Liver (tissue), 9 donors: ENCODE data around the gene STX1A. TPM values are rescaled to one million over a fixed set of nuclear protein-coding genes. Genes with fewer than 3 reads are reported as not detected.

Source experiments
- DNase-seq: peaks from one replicate; pipeline ENCODE4 v3.0.0-alpha.2; 2017; ENCODE audit warnings: low spot score
- H3K27ac ChIP-seq, 2 donors: one replicate each; pipeline ENCODE4 v1.7.0; 2013; ENCODE audit warnings: inconsistent platforms in 2 of 2, low read length in 2 of 2, control low read depth in 1 of 2, low read depth in 1 of 2, mild to moderate bottlenecking in 1 of 2
- H3K27me3 ChIP-seq, 4 donors: one replicate each; pipeline versions ENCODE4 v1.6.1 to v1.7.0; 2013; ENCODE audit warnings: low read length in 3 of 4, inconsistent platforms in 1 of 4, mild to moderate bottlenecking in 1 of 4, moderate library complexity in 1 of 4; ENCODE audit not compliant: control insufficient read depth in 4 of 4, insufficient read depth in 4 of 4
- H3K36me3 ChIP-seq, 4 donors: one replicate each; pipeline versions ENCODE4 v1.6.1 to v1.7.0; 2013; ENCODE audit warnings: low read length in 3 of 4, mild to moderate bottlenecking in 3 of 4, low read depth in 1 of 4, moderate library complexity in 1 of 4; ENCODE audit not compliant: control insufficient read depth in 4 of 4, insufficient read depth in 3 of 4
- H3K4me1 ChIP-seq, 4 donors: one replicate each; pipeline versions ENCODE4 v1.6.1 to v1.7.0; 2013; ENCODE audit warnings: low read length in 3 of 4, mild to moderate bottlenecking in 3 of 4, moderate library complexity in 1 of 4; ENCODE audit not compliant: control insufficient read depth in 4 of 4, insufficient read depth in 4 of 4
- H3K4me3 ChIP-seq, 3 donors: one replicate each; pipeline versions ENCODE4 v1.6.1 to v1.7.0; 2013; ENCODE audit warnings: low read length in 3 of 3, control low read depth in 1 of 3, low read depth in 1 of 3, mild to moderate bottlenecking in 1 of 3
- H3K9ac ChIP-seq, 2 donors: one replicate each; pipeline ENCODE4 v1.7.0; 2013; ENCODE audit warnings: low read length in 2 of 2, mild to moderate bottlenecking in 2 of 2, moderate library complexity in 2 of 2, control low read depth in 1 of 2, low read depth in 1 of 2
- H3K9me3 ChIP-seq, 4 donors: one replicate each; pipeline versions ENCODE4 v1.6.1 to v1.7.0; 2013; ENCODE audit warnings: low read length in 3 of 4; ENCODE audit not compliant: control insufficient read depth in 4 of 4
- ATF3 ChIP-seq: IDR thresholded peaks from 2 replicates; pipeline ENCODE4 v1.6.1; 2016; ENCODE audit warnings: antibody characterized with exemption
- EGR1 ChIP-seq, 2 donors: IDR thresholded peaks; 2 replicates each; pipeline ENCODE4 v1.6.1; 2016 to 2018; ENCODE audit warnings: antibody characterized with exemption in 2 of 2, low read depth in 2 of 2
- FOXA1 ChIP-seq: IDR thresholded peaks from 2 replicates; pipeline ENCODE4 v1.6.1; 2016; ENCODE audit warnings: antibody characterized with exemption
- FOXA2 ChIP-seq: IDR thresholded peaks from 2 replicates; pipeline ENCODE4 v1.6.1; 2016; ENCODE audit warnings: antibody characterized with exemption
- HNF4G ChIP-seq: IDR thresholded peaks from 2 replicates; pipeline ENCODE4 v1.6.1; 2016; ENCODE audit warnings: antibody characterized with exemption
- JUND ChIP-seq, 2 donors: IDR thresholded peaks; 2 replicates each; pipeline ENCODE4 v1.6.1; 2016; ENCODE audit warnings: antibody characterized with exemption in 2 of 2
- MAX ChIP-seq: IDR thresholded peaks from 2 replicates; pipeline ENCODE4 v1.6.1; 2016; ENCODE audit warnings: antibody characterized with exemption
- NR2F2 ChIP-seq: IDR thresholded peaks from 2 replicates; pipeline ENCODE4 v1.6.1; 2016; ENCODE audit warnings: antibody characterized with exemption
- RAD21 ChIP-seq, 2 donors: IDR thresholded peaks; 2 replicates each; pipeline ENCODE4 v1.6.1; 2016; ENCODE audit warnings: antibody characterized with exemption in 2 of 2, mild to moderate bottlenecking in 2 of 2
- REST ChIP-seq: IDR thresholded peaks from 2 replicates; pipeline ENCODE4 v1.6.1; 2016; ENCODE audit warnings: antibody characterized with exemption, mild to moderate bottlenecking
- SP1 ChIP-seq: IDR thresholded peaks from 2 replicates; pipeline ENCODE4 v1.6.1; 2018; ENCODE audit warnings: antibody characterized with exemption, mild to moderate bottlenecking
- TAF1 ChIP-seq: conservative IDR thresholded peaks from 2 replicates; pipeline ENCODE4 v1.6.1; 2016; ENCODE audit warnings: antibody characterized with exemption, mild to moderate bottlenecking
- YY1 ChIP-seq: IDR thresholded peaks from 2 replicates; pipeline ENCODE4 v1.6.1; 2016; ENCODE audit warnings: antibody characterized with exemption, mild to moderate bottlenecking
- ZBTB33 ChIP-seq: IDR thresholded peaks from 2 replicates; pipeline ENCODE4 v1.6.1; 2016; ENCODE audit warnings: antibody characterized with exemption
- WGBS: extraction: QIAGEN DNeasy Blood & Tissue Kit; methylation state at CpG from one replicate; pipeline ENCODE4 v1.1.7; 2013; 5-methylcytosine and 5-hydroxymethylcytosine counted together
- polyA plus RNA-seq, 2 donors: library from polyadenylated mRNA; stranded (reverse) in 1 of 2; unstranded in 1 of 2; fragments of 200-250 nt in 1 of 2; fragments of >200 nt in 1 of 2; fragmentation: Nextera tagmentation in 1 of 2; extraction: Ambion mirVana in 1 of 2; gene quantifications; one replicate each; pipeline versions ENCODE4 v1.2.1 to v1.2.3, GENCODE V29; 2013 to 2015
- total RNA-seq, 2 donors: library from RNA; depleted of rRNA; stranded (reverse); fragments of >200 nt; gene quantifications; one replicate each; pipeline ENCODE4 v1.2.3, GENCODE V29; 2014
- TF ChIP-seq, protein P1 (sequence below): fragments of 150-350 bp; IDR thresholded peaks from 2 replicates; pipeline ENCODE4 v1.5.1; 2017; ENCODE audit warnings: improper control_type of control experiment, low read depth, low read length; ENCODE audit not compliant: missing input control
- donor health status: healthy.
- donor health status: healthy.
- donor health status: healthy.
- donor health status: healthy.
- donor health status: healthy.

The STX1A gene
- total and polyA plus RNA-seq, 4 donors: 0.49 to 1.9 (median 1.1) TPM

DNA sequence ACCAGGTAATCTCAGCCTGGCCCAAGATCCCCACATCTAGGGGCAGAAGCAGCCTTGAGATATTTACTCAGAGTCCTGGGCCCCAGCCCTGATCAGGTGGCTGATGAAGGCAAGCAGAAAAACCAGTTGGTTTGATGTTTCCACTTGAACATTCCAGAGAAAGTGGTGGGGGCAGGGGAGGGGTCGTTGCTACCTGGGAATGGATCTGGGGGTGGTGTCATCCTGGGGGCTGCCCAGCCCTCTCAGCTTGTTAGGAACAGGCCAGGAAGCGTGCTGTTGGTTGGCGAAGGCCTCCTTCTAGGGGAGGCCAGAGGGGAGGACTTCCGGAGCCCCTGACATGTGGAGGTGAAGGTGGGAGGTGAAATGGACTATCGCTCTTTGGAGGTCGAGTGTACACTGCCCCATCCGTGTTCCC is 22.9 kb upstream of the STX1A start:
- Histone ChIP-seq H3K4me1 (peaks cover 0 to 31% (median 16%) of the 10 kb centered on the region in 4 donors), H3K36me3 (peaks cover 0 to under 1% (median 0%) of the 10 kb centered on the region in 4 donors), H3K27ac (peak overlapping the region; percentile 66 to 83), H3K9me3 (no peaks in the 10 kb centered on the region), H3K9ac (peak overlapping the region in 1 of 2 donors; percentile 62), H3K4me3 (peak overlapping the region in 1 of 3 donors; percentile 26), H3K27me3 (no peaks in the 10 kb centered on the region)
- 49% methylated on average over 7 of the region's 7 CpGs for WGBS
- no peak for DNase-seq
- no peak for TF ChIP-seq HNF4G
- no peak for TF ChIP-seq YY1
- no peak for TF ChIP-seq FOXA1
- TF ChIP-seq ZBTB33: no peak
- no peak for TF ChIP-seq REST
- TF ChIP-seq MAX: no peak
- TF ChIP-seq ATF3: no peak
- no peak for TF ChIP-seq EGR1 (IDR thresholded peaks at IDR 0.05; ENCODE audit: low read depth in 2 of 2)
- no peak for TF ChIP-seq JUND (IDR thresholded peaks at IDR 0.05)

DNA sequence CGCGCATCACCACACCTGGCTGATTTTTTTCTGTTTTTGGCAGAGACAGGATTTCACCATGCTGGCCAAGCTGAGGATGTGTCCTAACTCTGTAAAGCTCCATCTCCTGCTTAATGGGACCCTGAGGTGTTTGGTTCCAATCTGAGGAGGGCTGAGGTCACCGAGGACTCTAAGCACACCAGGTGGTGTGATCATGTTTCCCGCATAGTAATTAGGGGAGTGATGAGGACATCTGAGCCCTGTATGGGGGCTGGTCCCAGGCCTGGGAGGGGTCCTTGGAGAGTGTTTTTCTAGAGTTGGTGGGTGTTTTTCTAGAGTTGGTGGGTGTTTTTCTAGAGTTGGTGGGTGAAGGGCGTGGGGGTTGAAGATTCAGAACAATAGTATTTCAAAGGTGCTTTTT is 22.1 kb upstream of the STX1A start:
- 89% methylated on average over 5 of the region's 5 CpGs for whole genome bisulfite sequencing
- TF ChIP-seq REST (no peak), ZBTB33 (no peak), HNF4G (no peak), SP1 (no peak), JUND (IDR thresholded peaks at IDR 0.05) (no peak), RAD21 (IDR thresholded peaks at IDR 0.05) (no peak), FOXA1 (no peak), TAF1 (no peak), FOXA2 (no peak), NR2F2 (no peak), MAX (no peak), EGR1 (IDR thresholded peaks at IDR 0.05; ENCODE audit: low read depth in 2 of 2) (no peak)
- TF ChIP-seq, protein P1, sequence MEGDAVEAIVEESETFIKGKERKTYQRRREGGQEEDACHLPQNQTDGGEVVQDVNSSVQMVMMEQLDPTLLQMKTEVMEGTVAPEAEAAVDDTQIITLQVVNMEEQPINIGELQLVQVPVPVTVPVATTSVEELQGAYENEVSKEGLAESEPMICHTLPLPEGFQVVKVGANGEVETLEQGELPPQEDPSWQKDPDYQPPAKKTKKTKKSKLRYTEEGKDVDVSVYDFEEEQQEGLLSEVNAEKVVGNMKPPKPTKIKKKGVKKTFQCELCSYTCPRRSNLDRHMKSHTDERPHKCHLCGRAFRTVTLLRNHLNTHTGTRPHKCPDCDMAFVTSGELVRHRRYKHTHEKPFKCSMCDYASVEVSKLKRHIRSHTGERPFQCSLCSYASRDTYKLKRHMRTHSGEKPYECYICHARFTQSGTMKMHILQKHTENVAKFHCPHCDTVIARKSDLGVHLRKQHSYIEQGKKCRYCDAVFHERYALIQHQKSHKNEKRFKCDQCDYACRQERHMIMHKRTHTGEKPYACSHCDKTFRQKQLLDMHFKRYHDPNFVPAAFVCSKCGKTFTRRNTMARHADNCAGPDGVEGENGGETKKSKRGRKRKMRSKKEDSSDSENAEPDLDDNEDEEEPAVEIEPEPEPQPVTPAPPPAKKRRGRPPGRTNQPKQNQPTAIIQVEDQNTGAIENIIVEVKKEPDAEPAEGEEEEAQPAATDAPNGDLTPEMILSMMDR: no peak
- H3K9ac ChIP-seq: no peak overlapping the region
- peaks cover 0 to 8% (median 0%) of the 10 kb centered on the region in 4 donors for H3K36me3 ChIP-seq
- H3K4me1 ChIP-seq: peaks cover 0 to 31% (median 16%) of the 10 kb centered on the region in 4 donors
- H3K9me3 ChIP-seq: no peaks in the 10 kb centered on the region
- no peak overlapping the region for H3K4me3 ChIP-seq
- no peak for DNase-seq
- peak overlapping the region in 1 of 2 donors; percentile 9 for H3K27ac ChIP-seq
- no peaks in the 10 kb centered on the region for H3K27me3 ChIP-seq
